ENCODE results near the gene GBE1.
"Not testable (repeated sequence)": the region's sequence is repeated elsewhere in the genome, so short reads cannot be mapped to it uniquely, and the experiment has no call there.

Gene GBE1

GRCh38 chr3:81788044-81788443 is 26.6 kb upstream of the GBE1 start:
- no peak overlapping the region for H3K4me3 ChIP-seq (ENCODE audit: low read length)
- DNase-seq (ENCODE audit: low read depth): no peak
- TF ChIP-seq CTCF (conservative IDR thresholded peaks at IDR 0.05; ENCODE audit: low read depth, low read length): no peak

GRCh38 chr3:81782585-81782984 is 21.1 kb upstream of the GBE1 start:
- DNase-seq (ENCODE audit: low read depth): no peak
- TF ChIP-seq CTCF (conservative IDR thresholded peaks at IDR 0.05; ENCODE audit: low read depth, low read length): no peak
- no peak overlapping the region for H3K4me3 ChIP-seq (ENCODE audit: low read length)

- no peak for TF ChIP-seq CTCF (conservative IDR thresholded peaks at IDR 0.05; ENCODE audit: low read depth, low read length)
- no peak for DNase-seq (ENCODE audit: low read depth)
- H3K4me3 ChIP-seq (ENCODE audit: low read length): no peak overlapping the region
Observed at GRCh38 chr3:81778678-81779182, 17.3 kb upstream of the GBE1 start.

- no peak for DNase-seq (ENCODE audit: low read depth)
- TF ChIP-seq CTCF (conservative IDR thresholded peaks at IDR 0.05; ENCODE audit: low read depth, low read length): no peak
- no peak overlapping the region for H3K4me3 ChIP-seq (ENCODE audit: low read length)
Observed at GRCh38 chr3:81776643-81777042, 15.2 kb upstream of the GBE1 start.

GRCh38 chr3:81770710-81771109 is 9.3 kb upstream of the GBE1 start:
- DNase-seq (ENCODE audit: low read depth): no peak
- H3K4me3 ChIP-seq (ENCODE audit: low read length): no peak overlapping the region
- TF ChIP-seq CTCF (conservative IDR thresholded peaks at IDR 0.05; ENCODE audit: low read depth, low read length): no peak

- H3K4me3 ChIP-seq (ENCODE audit: low read length): no peak overlapping the region
- TF ChIP-seq CTCF (conservative IDR thresholded peaks at IDR 0.05; ENCODE audit: low read depth, low read length): no peak
- DNase-seq (ENCODE audit: low read depth): no peak
Observed at GRCh38 chr3:81769299-81769698, 7.9 kb upstream of the GBE1 start.

GRCh38 chr3:81767250-81767859 is 5.9 kb upstream of the GBE1 start:
- H3K4me3 ChIP-seq (ENCODE audit: low read length); DNase-seq (ENCODE audit: low read depth): not testable (repeated sequence)

Data from retinal pigment epithelial cell (primary cell).